Islet precursor cell (in vitro differentiated cells): ENCODE data around the gene DLEC1.
"Not testable (repeated sequence)": the region's sequence is repeated elsewhere in the genome, so short reads cannot be mapped to it uniquely, and the experiment has no call there.

Source experiments
- DNase-seq: peaks from one replicate; pipeline ENCODE4 v3.0.0-alpha.2; 2018

Gene DLEC1

GRCh38 chr3:38139652-38140051 is 100.6 kb downstream of the DLEC1 start:
- peak; percentile 42 for DNase-seq

- peak; percentile 59 for DNase-seq
Observed at GRCh38 chr3:38140326-38141172, 101.5 kb downstream of the DLEC1 start.

GRCh38 chr3:38141173-38141951 is 102.4 kb downstream of the DLEC1 start:
- DNase-seq = peak; percentile 29

- DNase-seq = peak; percentile 67
Observed at GRCh38 chr3:38141952-38142273, 102.9 kb downstream of the DLEC1 start.

GRCh38 chr3:38142959-38143358 is 104.0 kb downstream of the DLEC1 start:
- peak; percentile 33 for DNase-seq

- DNase-seq = peak; percentile 46
Observed at GRCh38 chr3:38143511-38143910, 104.5 kb downstream of the DLEC1 start.

GRCh38 chr3:38146504-38146903 is 107.5 kb downstream of the DLEC1 start:
- no peak for DNase-seq

GRCh38 chr3:38147421-38147820 is 108.4 kb downstream of the DLEC1 start:
- no peak for DNase-seq

- peak; percentile 22 for DNase-seq
Observed at GRCh38 chr3:38148311-38148882, 109.4 kb downstream of the DLEC1 start.

- peak; percentile 40 for DNase-seq
Observed at GRCh38 chr3:38149708-38150107, 110.7 kb downstream of the DLEC1 start.

- DNase-seq = peak; percentile 26
Observed at GRCh38 chr3:38150780-38151528, 111.9 kb downstream of the DLEC1 start.

- DNase-seq = peak; percentile 19
Observed at GRCh38 chr3:38151667-38152265, 112.8 kb downstream of the DLEC1 start.

GRCh38 chr3:38152609-38153008 is 113.6 kb downstream of the DLEC1 start:
- DNase-seq = peak; percentile 29

GRCh38 chr3:38153221-38153620 is 114.2 kb downstream of the DLEC1 start:
- peak; percentile 43 for DNase-seq

GRCh38 chr3:38154033-38154494 is 115.1 kb downstream of the DLEC1 start:
- DNase-seq = peak; percentile 54

- DNase-seq = peak; percentile 89
Observed at GRCh38 chr3:38154625-38155255, 115.7 kb downstream of the DLEC1 start.

GRCh38 chr3:38155825-38156224 is 116.8 kb downstream of the DLEC1 start:
- DNase-seq = peak; percentile 4

- DNase-seq = no peak
Observed at GRCh38 chr3:38157117-38157516, 118.1 kb downstream of the DLEC1 start.

- DNase-seq = no peak
Observed at GRCh38 chr3:38157595-38157994, 118.6 kb downstream of the DLEC1 start.

GRCh38 chr3:38158472-38158871 is 119.5 kb downstream of the DLEC1 start:
- no peak for DNase-seq

GRCh38 chr3:38160704-38161103 is 121.7 kb downstream of the DLEC1 start:
- not testable (repeated sequence) for DNase-seq
